ENCODE data around the gene PLA1A.

Gene PLA1A

GRCh38 chr3:119643528-119643927 is 45.8 kb downstream of the PLA1A start:
- peak in 1 of 2 experiments; percentile 33 for DNase-seq
- TF ChIP-seq POLR2A (IDR thresholded peaks at IDR 0.05; ENCODE audit: low read length) (no peak), GATA1 (IDR thresholded peaks at IDR 0.05; ENCODE audit: low read depth, low read length) (no peak)

GRCh38 chr3:119644481-119644880 is 46.8 kb downstream of the PLA1A start:
- DNase-seq = no peak
- no peak for TF ChIP-seq GATA1 (IDR thresholded peaks at IDR 0.05; ENCODE audit: low read depth, low read length)
- TF ChIP-seq POLR2A (IDR thresholded peaks at IDR 0.05; ENCODE audit: low read length) = no peak

GRCh38 chr3:119645813-119646212 is 48.1 kb downstream of the PLA1A start:
- no peak for DNase-seq

GRCh38 chr3:119647171-119647570 is 49.5 kb downstream of the PLA1A start:
- TF ChIP-seq POLR2A (IDR thresholded peaks at IDR 0.05; ENCODE audit: low read length) (no peak), GATA1 (IDR thresholded peaks at IDR 0.05; ENCODE audit: low read depth, low read length) (no peak)
- no peak for DNase-seq

More at GRCh38 chr3:119645813-119646212, 48.1 kb downstream of the PLA1A start:
- TF ChIP-seq GATA1 (IDR thresholded peaks at IDR 0.05; ENCODE audit: low read depth, low read length) (no peak), POLR2A (IDR thresholded peaks at IDR 0.05; ENCODE audit: low read length) (no peak)

GRCh38 chr3:119647843-119648575 is 50.3 kb downstream of the PLA1A start:
- TF ChIP-seq POLR2A (IDR thresholded peaks at IDR 0.05; ENCODE audit: low read length) (no peak), GATA1 (IDR thresholded peaks at IDR 0.05; ENCODE audit: low read depth, low read length) (no peak)

GRCh38 chr3:119649761-119650160 is 52.1 kb downstream of the PLA1A start:
- no peak for TF ChIP-seq GATA1 (IDR thresholded peaks at IDR 0.05; ENCODE audit: low read depth, low read length)
- TF ChIP-seq POLR2A (IDR thresholded peaks at IDR 0.05; ENCODE audit: low read length) = no peak
- no peak for DNase-seq

More at GRCh38 chr3:119647843-119648575, 50.3 kb downstream of the PLA1A start:
- no peak for DNase-seq

- DNase-seq = no peak
- TF ChIP-seq GATA1 (IDR thresholded peaks at IDR 0.05; ENCODE audit: low read depth, low read length) (no peak), POLR2A (IDR thresholded peaks at IDR 0.05; ENCODE audit: low read length) (no peak)
Observed at GRCh38 chr3:119652306-119653033, 54.8 kb downstream of the PLA1A start.

GRCh38 chr3:119653876-119654275 is 56.2 kb downstream of the PLA1A start:
- TF ChIP-seq GATA1 (IDR thresholded peaks at IDR 0.05; ENCODE audit: low read depth, low read length) = no peak
- no peak for TF ChIP-seq POLR2A (IDR thresholded peaks at IDR 0.05; ENCODE audit: low read length)
- DNase-seq = no peak

GRCh38 chr3:119657887-119658702 is 60.4 kb downstream of the PLA1A start:
- TF ChIP-seq POLR2A (IDR thresholded peaks at IDR 0.05; ENCODE audit: low read length) (no peak), GATA1 (IDR thresholded peaks at IDR 0.05; ENCODE audit: low read depth, low read length) (no peak)
- no peak for DNase-seq

GRCh38 chr3:119658994-119659393 is 61.3 kb downstream of the PLA1A start:
- no peak for DNase-seq

GRCh38 chr3:119659606-119660291 is 62.1 kb downstream of the PLA1A start:
- DNase-seq = no peak
- TF ChIP-seq POLR2A (IDR thresholded peaks at IDR 0.05; ENCODE audit: low read length) (no peak), GATA1 (IDR thresholded peaks at IDR 0.05; ENCODE audit: low read depth, low read length) (no peak)

More at GRCh38 chr3:119658994-119659393, 61.3 kb downstream of the PLA1A start:
- TF ChIP-seq POLR2A (IDR thresholded peaks at IDR 0.05; ENCODE audit: low read length) (no peak), GATA1 (IDR thresholded peaks at IDR 0.05; ENCODE audit: low read depth, low read length) (no peak)

GRCh38 chr3:119660474-119661440 is 63.1 kb downstream of the PLA1A start, which contains the start of gene POPDC2:
POPDC2 (minus strand) TSS chr3:119660589; CDS start chr3:119660423, 166 bp downstream.
- TF ChIP-seq GATA1 (IDR thresholded peaks at IDR 0.05; ENCODE audit: low read depth, low read length) (no peak), POLR2A (IDR thresholded peaks at IDR 0.05; ENCODE audit: low read length) (no peak)
- no peak for DNase-seq

Measured in erythroblast (primary cell).